Loucy (cell line): ENCODE results near the gene ARMC5.

Experiments used
- EZH2phosphoT487 ChIP-seq: fragments of 200-600 bp; IDR thresholded peaks from 2 replicates; pipeline ENCODE4 v1.6.1; 2018; ENCODE audit warnings: antibody characterized with exemption, mild to moderate bottlenecking, moderate library complexity, borderline replicate concordance
- TF ChIP-seq, protein P1 (sequence below): fragments of 200-600 bp; sonication (generic); conservative IDR thresholded peaks from 2 replicates; pipeline ENCODE4 v1.5.1; 2014; ENCODE audit warnings: mild to moderate bottlenecking, antibody characterized with exemption, low read length

DNA sequence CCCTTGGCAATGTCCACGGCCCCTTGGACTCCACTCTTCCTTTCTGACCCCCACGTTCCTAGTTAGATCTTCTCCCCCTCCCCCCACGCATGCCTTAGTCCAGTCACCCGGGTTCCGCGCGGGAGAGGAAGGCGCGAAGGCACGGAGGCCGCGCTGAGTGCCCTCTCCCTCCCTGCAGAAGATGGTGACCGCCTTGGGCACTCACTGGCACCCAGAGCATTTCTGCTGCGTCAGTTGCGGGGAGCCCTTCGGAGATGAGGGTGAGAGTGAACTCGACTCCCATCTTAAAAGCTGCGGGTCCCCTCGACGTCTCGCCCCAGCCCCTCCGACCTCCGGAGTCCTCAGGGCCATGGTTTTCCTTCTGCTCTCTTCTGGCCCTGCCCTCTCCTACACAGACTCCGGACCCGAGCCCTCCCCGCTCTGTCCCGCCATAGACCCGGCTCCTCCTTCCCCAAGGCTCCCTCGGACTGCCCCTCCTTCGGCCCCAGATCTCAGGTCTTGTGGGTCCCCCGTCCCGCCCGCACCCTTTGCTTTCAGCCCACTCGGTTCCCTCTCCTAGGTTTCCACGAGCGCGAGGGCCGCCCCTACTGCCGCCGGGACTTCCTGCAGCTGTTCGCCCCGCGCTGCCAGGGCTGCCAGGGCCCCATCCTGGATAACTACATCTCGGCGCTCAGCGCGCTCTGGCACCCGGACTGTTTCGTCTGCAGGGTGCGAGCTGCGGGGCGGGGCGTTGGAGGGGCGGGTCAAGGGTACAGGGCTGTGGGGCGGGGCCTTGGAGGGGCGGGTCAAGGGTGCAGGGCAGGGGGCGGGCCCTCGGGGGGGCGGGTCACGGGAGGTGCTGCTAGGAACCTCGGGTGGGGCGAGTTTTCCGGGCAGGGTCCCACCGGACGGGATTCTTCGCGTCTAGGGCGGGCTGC is 17.3 kb downstream of the ARMC5 start:
- TF ChIP-seq, protein P1, sequence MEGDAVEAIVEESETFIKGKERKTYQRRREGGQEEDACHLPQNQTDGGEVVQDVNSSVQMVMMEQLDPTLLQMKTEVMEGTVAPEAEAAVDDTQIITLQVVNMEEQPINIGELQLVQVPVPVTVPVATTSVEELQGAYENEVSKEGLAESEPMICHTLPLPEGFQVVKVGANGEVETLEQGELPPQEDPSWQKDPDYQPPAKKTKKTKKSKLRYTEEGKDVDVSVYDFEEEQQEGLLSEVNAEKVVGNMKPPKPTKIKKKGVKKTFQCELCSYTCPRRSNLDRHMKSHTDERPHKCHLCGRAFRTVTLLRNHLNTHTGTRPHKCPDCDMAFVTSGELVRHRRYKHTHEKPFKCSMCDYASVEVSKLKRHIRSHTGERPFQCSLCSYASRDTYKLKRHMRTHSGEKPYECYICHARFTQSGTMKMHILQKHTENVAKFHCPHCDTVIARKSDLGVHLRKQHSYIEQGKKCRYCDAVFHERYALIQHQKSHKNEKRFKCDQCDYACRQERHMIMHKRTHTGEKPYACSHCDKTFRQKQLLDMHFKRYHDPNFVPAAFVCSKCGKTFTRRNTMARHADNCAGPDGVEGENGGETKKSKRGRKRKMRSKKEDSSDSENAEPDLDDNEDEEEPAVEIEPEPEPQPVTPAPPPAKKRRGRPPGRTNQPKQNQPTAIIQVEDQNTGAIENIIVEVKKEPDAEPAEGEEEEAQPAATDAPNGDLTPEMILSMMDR, result no peak
- TF ChIP-seq EZH2phosphoT487, result no peak
